ENCODE measurements around the gene DPP10. TPM values are rescaled to one million over a fixed set of nuclear protein-coding genes. Genes with fewer than 3 reads are reported as not detected.

DPP10 gene
- total and polyA plus RNA-seq, 2 of the 13 experiments (the other 11 are each of a cell fraction or from before 2014, with no cell fraction given): 0.95 to 1.7 TPM

DNA sequence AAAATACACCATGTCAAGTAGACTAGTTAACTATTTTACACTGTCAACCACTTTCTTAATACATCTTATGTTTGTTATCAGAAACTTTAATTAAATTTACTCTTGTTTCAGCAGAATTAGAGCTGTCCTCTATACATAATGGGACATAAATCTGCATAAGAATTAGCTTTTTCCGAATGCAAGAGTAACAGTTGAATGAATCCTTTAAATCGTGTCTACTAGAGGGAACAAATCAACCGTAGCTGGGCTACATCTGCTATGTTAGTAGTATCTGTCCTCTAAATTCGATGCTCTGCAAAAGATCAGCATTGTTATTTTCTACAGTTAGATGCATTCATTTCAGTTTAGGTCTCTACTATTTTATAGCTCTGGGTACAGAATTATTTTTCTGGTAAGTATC is 1090.6 kb downstream of the DPP10 start (continued):
- TF ChIP-seq, protein P1, sequence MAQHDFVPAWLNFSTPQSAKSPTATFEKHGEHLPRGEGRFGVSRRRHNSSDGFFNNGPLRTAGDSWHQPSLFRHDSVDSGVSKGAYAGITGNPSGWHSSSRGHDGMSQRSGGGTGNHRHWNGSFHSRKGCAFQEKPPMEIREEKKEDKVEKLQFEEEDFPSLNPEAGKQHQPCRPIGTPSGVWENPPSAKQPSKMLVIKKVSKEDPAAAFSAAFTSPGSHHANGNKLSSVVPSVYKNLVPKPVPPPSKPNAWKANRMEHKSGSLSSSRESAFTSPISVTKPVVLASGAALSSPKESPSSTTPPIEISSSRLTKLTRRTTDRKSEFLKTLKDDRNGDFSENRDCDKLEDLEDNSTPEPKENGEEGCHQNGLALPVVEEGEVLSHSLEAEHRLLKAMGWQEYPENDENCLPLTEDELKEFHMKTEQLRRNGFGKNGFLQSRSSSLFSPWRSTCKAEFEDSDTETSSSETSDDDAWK (CRISPR knock-in tag; IDR thresholded peaks at IDR 0.05): no peak
- TF ChIP-seq ZIK1 (CRISPR knock-in tag; IDR thresholded peaks at IDR 0.05; ENCODE audit: borderline replicate concordance, low read depth) (no peak), ZNF678 (CRISPR knock-in tag; IDR thresholded peaks at IDR 0.05) (no peak), RFX5 (IDR thresholded peaks at IDR 0.05; ENCODE audit: low read depth, low read length) (no peak), SOX13 (IDR thresholded peaks at IDR 0.05) (no peak), SOX13 (CRISPR knock-in tag; conservative IDR thresholded peaks at IDR 0.05 in 1 of 2, IDR thresholded peaks at IDR 0.05 in 1 of 2) (no peak), ZNF672 (CRISPR knock-in tag; IDR thresholded peaks at IDR 0.05) (no peak), ETV5 (CRISPR knock-in tag; IDR thresholded peaks at IDR 0.05; ENCODE audit: borderline replicate concordance) (no peak), PRPF4 (IDR thresholded peaks at IDR 0.05; ENCODE audit: low read depth, low read length, poor library complexity, severe bottlenecking) (no peak)
- TF ChIP-seq, protein P2, sequence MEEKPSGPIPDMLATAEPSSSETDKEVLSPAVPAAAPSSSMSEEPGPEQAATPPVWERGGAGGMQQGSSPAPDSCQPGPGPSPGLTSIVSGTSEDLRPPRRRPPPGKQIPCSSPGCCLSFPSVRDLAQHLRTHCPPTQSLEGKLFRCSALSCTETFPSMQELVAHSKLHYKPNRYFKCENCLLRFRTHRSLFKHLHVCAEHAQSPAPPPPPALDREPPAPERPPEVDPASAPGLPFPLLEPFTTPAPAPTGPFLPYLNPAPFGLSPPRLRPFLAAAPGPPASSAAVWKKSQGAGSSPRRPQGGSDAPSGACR (CRISPR knock-in tag; IDR thresholded peaks at IDR 0.05): no peak
- TF ChIP-seq, protein P3, sequence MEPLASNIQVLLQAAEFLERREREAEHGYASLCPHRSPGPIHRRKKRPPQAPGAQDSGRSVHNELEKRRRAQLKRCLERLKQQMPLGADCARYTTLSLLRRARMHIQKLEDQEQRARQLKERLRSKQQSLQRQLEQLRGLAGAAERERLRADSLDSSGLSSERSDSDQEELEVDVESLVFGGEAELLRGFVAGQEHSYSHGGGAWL (CRISPR knock-in tag; IDR thresholded peaks at IDR 0.05): no peak
- TF ChIP-seq, protein P4, sequence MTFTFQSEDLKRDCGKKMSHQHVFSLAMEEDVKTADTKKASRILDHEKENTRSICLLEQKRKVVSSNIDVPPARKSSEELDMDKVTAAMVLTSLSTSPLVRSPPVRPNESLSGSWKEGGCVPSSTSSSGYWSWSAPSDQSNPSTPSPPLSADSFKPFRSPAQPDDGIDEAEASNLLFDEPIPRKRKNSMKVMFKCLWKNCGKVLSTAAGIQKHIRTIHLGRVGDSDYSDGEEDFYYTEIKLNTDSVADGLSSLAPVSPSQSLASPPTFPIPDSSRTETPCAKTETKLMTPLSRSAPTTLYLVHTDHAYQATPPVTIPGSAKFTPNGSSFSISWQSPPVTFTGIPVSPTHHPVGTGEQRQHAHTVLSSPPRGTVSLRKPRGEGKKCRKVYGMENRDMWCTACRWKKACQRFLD (CRISPR knock-in tag; IDR thresholded peaks at IDR 0.05; ENCODE audit: borderline replicate concordance): no peak
- TF ChIP-seq, protein P5, sequence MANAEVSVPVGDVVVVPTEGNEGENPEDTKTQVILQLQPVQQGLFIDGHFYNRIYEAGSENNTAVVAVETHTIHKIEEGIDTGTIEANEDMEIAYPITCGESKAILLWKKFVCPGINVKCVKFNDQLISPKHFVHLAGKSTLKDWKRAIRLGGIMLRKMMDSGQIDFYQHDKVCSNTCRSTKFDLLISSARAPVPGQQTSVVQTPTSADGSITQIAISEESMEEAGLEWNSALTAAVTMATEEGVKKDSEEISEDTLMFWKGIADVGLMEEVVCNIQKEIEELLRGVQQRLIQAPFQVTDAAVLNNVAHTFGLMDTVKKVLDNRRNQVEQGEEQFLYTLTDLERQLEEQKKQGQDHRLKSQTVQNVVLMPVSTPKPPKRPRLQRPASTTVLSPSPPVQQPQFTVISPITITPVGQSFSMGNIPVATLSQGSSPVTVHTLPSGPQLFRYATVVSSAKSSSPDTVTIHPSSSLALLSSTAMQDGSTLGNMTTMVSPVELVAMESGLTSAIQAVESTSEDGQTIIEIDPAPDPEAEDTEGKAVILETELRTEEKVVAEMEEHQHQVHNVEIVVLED (CRISPR knock-in tag; IDR thresholded peaks at IDR 0.05; ENCODE audit: borderline replicate concordance): no peak

Data from HepG2 (cell line).